Measurements from ENCODE around the gene PAK5.

- no peak for TF ChIP-seq EZH2 (optimal IDR thresholded peaks at IDR 0.05; ENCODE audit: low read depth, low read length)
- no peak for TF ChIP-seq EZH2phosphoT487 (IDR thresholded peaks at IDR 0.05; ENCODE audit: low read length)
- TF ChIP-seq, protein P1, sequence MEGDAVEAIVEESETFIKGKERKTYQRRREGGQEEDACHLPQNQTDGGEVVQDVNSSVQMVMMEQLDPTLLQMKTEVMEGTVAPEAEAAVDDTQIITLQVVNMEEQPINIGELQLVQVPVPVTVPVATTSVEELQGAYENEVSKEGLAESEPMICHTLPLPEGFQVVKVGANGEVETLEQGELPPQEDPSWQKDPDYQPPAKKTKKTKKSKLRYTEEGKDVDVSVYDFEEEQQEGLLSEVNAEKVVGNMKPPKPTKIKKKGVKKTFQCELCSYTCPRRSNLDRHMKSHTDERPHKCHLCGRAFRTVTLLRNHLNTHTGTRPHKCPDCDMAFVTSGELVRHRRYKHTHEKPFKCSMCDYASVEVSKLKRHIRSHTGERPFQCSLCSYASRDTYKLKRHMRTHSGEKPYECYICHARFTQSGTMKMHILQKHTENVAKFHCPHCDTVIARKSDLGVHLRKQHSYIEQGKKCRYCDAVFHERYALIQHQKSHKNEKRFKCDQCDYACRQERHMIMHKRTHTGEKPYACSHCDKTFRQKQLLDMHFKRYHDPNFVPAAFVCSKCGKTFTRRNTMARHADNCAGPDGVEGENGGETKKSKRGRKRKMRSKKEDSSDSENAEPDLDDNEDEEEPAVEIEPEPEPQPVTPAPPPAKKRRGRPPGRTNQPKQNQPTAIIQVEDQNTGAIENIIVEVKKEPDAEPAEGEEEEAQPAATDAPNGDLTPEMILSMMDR (IDR thresholded peaks at IDR 0.05; ENCODE audit: low read length), result no peak
Measured at GRCh38 chr20:9500121-9500520, 338.8 kb downstream of the PAK5 start.
